ENCODE data around the gene HADHA.

The HADHA gene

GRCh38 chr2:26161926-26162325, 82.5 kb downstream of the HADHA start:
- Histone ChIP-seq H3K27ac (ENCODE audit: low read length) (no peak overlapping the region), H2AFZ (ENCODE audit: low read depth, low read length) (no peak overlapping the region), H3K4me3 (ENCODE audit: low read length) (no peak overlapping the region), H4K20me1 (ENCODE audit: insufficient read depth, low read length) (no peaks in the 10 kb centered on the region), H3K4me2 (ENCODE audit: low read length) (no peak overlapping the region), H3K4me1 (ENCODE audit: low read length) (peaks cover 3% of the 10 kb centered on the region; the same call in 1 of the 2 replicates), H3K9ac (ENCODE audit: low read length) (no peak overlapping the region), H3K9me3 (ENCODE audit: insufficient read depth, low read length) (no peaks in the 10 kb centered on the region), H3K79me2 (ENCODE audit: low read length) (no peaks in the 10 kb centered on the region), H3K36me3 (replicated peaks; ENCODE audit: low read depth, low read length) (no peaks in the 10 kb centered on the region), H3K27me3 (ENCODE audit: low read depth, low read length) (no peaks in the 10 kb centered on the region)
- TF ChIP-seq EZH2phosphoT487 (IDR thresholded peaks at IDR 0.05; ENCODE audit: low read depth) (no peak), CTCF (IDR thresholded peaks at IDR 0.05; ENCODE audit: low read depth, low read length) (no peak)

- no peak overlapping the region for H3K4me2 ChIP-seq (ENCODE audit: low read length)
These were observed 86.9 kb downstream of the HADHA start for GRCh38 chr2:26157580-26157979.

GRCh38 chr2:26150243-26150642, 94.2 kb downstream of the HADHA start:
- no peak overlapping the region for H2AFZ ChIP-seq (ENCODE audit: low read depth, low read length)
- H3K79me2 ChIP-seq (ENCODE audit: low read length): no peaks in the 10 kb centered on the region
- peaks cover 7% of the 10 kb centered on the region for H3K4me1 ChIP-seq (ENCODE audit: low read length)
- TF ChIP-seq CTCF (IDR thresholded peaks at IDR 0.05; ENCODE audit: low read depth, low read length) (no peak), EZH2phosphoT487 (IDR thresholded peaks at IDR 0.05; ENCODE audit: low read depth) (no peak)
- H4K20me1 ChIP-seq (ENCODE audit: insufficient read depth, low read length): no peaks in the 10 kb centered on the region
- no peaks in the 10 kb centered on the region for H3K27me3 ChIP-seq (ENCODE audit: low read depth, low read length)
- no peaks in the 10 kb centered on the region for H3K36me3 ChIP-seq (replicated peaks; ENCODE audit: low read depth, low read length)
- no peak overlapping the region for H3K4me3 ChIP-seq (ENCODE audit: low read length)
- no peak overlapping the region for H3K27ac ChIP-seq (ENCODE audit: low read length)
- no peak overlapping the region for H3K9ac ChIP-seq (ENCODE audit: low read length)
- H3K4me2 ChIP-seq (ENCODE audit: low read length): no peak overlapping the region
- H3K9me3 ChIP-seq (ENCODE audit: insufficient read depth, low read length): no peaks in the 10 kb centered on the region

More at GRCh38 chr2:26157580-26157979, 86.9 kb downstream of the HADHA start:
- Histone ChIP-seq H3K36me3 (replicated peaks; ENCODE audit: low read depth, low read length) (no peaks in the 10 kb centered on the region), H3K9ac (ENCODE audit: low read length) (no peak overlapping the region), H3K27ac (ENCODE audit: low read length) (no peak overlapping the region), H3K27me3 (ENCODE audit: low read depth, low read length) (no peaks in the 10 kb centered on the region), H3K4me1 (ENCODE audit: low read length) (peaks cover 3% of the 10 kb centered on the region; the same call in 1 of the 2 replicates), H4K20me1 (ENCODE audit: insufficient read depth, low read length) (no peaks in the 10 kb centered on the region), H3K79me2 (ENCODE audit: low read length) (no peaks in the 10 kb centered on the region), H2AFZ (ENCODE audit: low read depth, low read length) (no peak overlapping the region), H3K9me3 (ENCODE audit: insufficient read depth, low read length) (no peaks in the 10 kb centered on the region), H3K4me3 (ENCODE audit: low read length) (no peak overlapping the region)
- no peak for TF ChIP-seq EZH2phosphoT487 (IDR thresholded peaks at IDR 0.05; ENCODE audit: low read depth)

- Histone ChIP-seq H3K27me3 (ENCODE audit: low read depth, low read length) (no peaks in the 10 kb centered on the region), H4K20me1 (ENCODE audit: insufficient read depth, low read length) (no peaks in the 10 kb centered on the region), H3K79me2 (ENCODE audit: low read length) (no peaks in the 10 kb centered on the region), H3K36me3 (replicated peaks; ENCODE audit: low read depth, low read length) (no peaks in the 10 kb centered on the region), H3K4me3 (ENCODE audit: low read length) (no peak overlapping the region), H3K4me2 (ENCODE audit: low read length) (no peak overlapping the region), H3K9me3 (ENCODE audit: insufficient read depth, low read length) (no peaks in the 10 kb centered on the region), H3K27ac (ENCODE audit: low read length) (no peak overlapping the region), H3K4me1 (ENCODE audit: low read length) (peaks cover 15% of the 10 kb centered on the region), H3K9ac (ENCODE audit: low read length) (no peak overlapping the region), H2AFZ (ENCODE audit: low read depth, low read length) (no peak overlapping the region)
- TF ChIP-seq CTCF (IDR thresholded peaks at IDR 0.05; ENCODE audit: low read depth, low read length): no peak
- no peak for TF ChIP-seq EZH2phosphoT487 (IDR thresholded peaks at IDR 0.05; ENCODE audit: low read depth)
These were observed 95.9 kb downstream of the HADHA start for GRCh38 chr2:26148501-26148900.
